GM23248 (cell line): ENCODE measurements around the gene MGMT.

Experiments used
- EZH2 ChIP-seq: fragments of 200-600 bp; sonication (generic); IDR thresholded peaks from 2 replicates; pipeline ENCODE4 v1.6.1; 2018; ENCODE audit warnings: antibody characterized with exemption, mild to moderate bottlenecking; ENCODE audit not compliant: insufficient read depth, poor library complexity, severe bottlenecking
- EZH2phosphoT487 ChIP-seq: fragments of 200-600 bp; sonication (generic); IDR thresholded peaks from 2 replicates; pipeline ENCODE4 v1.6.1; 2018; ENCODE audit warnings: antibody characterized with exemption, moderate library complexity, mild to moderate bottlenecking, low read depth; ENCODE audit not compliant: insufficient read depth

GRCh38 chr10:129784291-129784690 is 317.2 kb downstream of the MGMT start:
- TF ChIP-seq EZH2phosphoT487, result no peak
- no peak for TF ChIP-seq EZH2
